ENCODE measurements around the gene PSMA8.

DNA sequence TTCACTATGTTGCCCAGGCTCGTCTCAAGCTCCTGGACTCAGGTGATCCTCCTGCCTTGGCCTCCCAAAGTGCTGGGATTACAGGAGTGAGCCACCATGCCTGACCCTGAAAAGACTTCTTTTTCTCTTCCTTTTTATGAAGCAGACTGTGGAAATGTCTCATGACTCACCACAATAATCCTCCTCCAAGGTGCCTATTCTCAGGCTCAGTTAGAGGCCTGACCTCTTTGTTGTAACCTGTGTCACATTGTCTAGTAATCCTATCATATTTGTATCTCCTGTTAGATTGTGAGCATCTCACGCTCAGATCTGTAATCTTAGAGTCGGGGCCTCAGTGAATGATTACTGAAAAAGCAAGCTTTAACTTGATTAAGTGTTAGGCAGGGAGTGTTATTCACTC, 74.3 kb downstream of the PSMA8 start:
- TF ChIP-seq, protein P1, sequence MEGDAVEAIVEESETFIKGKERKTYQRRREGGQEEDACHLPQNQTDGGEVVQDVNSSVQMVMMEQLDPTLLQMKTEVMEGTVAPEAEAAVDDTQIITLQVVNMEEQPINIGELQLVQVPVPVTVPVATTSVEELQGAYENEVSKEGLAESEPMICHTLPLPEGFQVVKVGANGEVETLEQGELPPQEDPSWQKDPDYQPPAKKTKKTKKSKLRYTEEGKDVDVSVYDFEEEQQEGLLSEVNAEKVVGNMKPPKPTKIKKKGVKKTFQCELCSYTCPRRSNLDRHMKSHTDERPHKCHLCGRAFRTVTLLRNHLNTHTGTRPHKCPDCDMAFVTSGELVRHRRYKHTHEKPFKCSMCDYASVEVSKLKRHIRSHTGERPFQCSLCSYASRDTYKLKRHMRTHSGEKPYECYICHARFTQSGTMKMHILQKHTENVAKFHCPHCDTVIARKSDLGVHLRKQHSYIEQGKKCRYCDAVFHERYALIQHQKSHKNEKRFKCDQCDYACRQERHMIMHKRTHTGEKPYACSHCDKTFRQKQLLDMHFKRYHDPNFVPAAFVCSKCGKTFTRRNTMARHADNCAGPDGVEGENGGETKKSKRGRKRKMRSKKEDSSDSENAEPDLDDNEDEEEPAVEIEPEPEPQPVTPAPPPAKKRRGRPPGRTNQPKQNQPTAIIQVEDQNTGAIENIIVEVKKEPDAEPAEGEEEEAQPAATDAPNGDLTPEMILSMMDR (IDR thresholded peaks at IDR 0.05) = no peak
- TF ChIP-seq POLR2A (IDR thresholded peaks at IDR 0.05) = no peak

Data from esophagus squamous epithelium (tissue), 4 donors.